SK-MEL-5 (cell line): ENCODE measurements around the gene PDGFA. TPM values are rescaled to one million over a fixed set of nuclear protein-coding genes. Genes with fewer than 3 reads are reported as not detected.
"Not testable (repeated sequence)": the region's sequence is repeated elsewhere in the genome, so short reads cannot be mapped to it uniquely, and the experiment has no call there.

Experiments
- DNase-seq: peaks from one replicate; pipeline ENCODE4 v3.0.0-alpha.2; 2016; ENCODE audit warnings: low read depth, low spot score
- in situ Hi-C: cut with HindIII; loops from 2 replicates; pipeline ENCODE4 v1.10.0; 2016; ENCODE audit warnings: low sequenced_read_pairs, high pct_unique_total_duplicates, low pct_unique_long_range_greater_than_20kb
- total RNA-seq: library from RNA; depleted of rRNA; stranded (reverse); fragments of >200 nt; shearing (Covaris generic); gene quantifications from 2 replicates; pipeline ENCODE4 v1.2.3, GENCODE V29; 2014

Gene PDGFA
- total RNA-seq, 1 experiment from 2014 or later = 2.9 TPM

GRCh38 chr7:555551-556160 lies 36.0 kb upstream of the PDGFA start:
- DNase-seq = no peak
- in situ Hi-C loops = no loop called here

GRCh38 chr7:553636-554111 lies 34.0 kb upstream of the PDGFA start:
- in situ Hi-C loops = no loop called here
- DNase-seq = no peak

- DNase-seq = no peak
Measured at GRCh38 chr7:552868-553635, 33.4 kb upstream of the PDGFA start.

GRCh38 chr7:552151-552867 lies 32.7 kb upstream of the PDGFA start:
- DNase-seq, in situ Hi-C loops: not testable (repeated sequence)

More at GRCh38 chr7:552868-553635, 33.4 kb upstream of the PDGFA start:
- in situ Hi-C loops = no loop called here

- in situ Hi-C loops, DNase-seq: not testable (repeated sequence)
Measured at GRCh38 chr7:551615-551970, 31.9 kb upstream of the PDGFA start.

GRCh38 chr7:550881-551614 lies 31.4 kb upstream of the PDGFA start:
- in situ Hi-C loops = no loop called here
- DNase-seq = no peak

- DNase-seq = no peak
- in situ Hi-C loops = no loop called here
Measured at GRCh38 chr7:549891-550625, 30.4 kb upstream of the PDGFA start.

GRCh38 chr7:549066-549890 lies 29.6 kb upstream of the PDGFA start:
- in situ Hi-C loops = no loop called here
- no peak for DNase-seq

- in situ Hi-C loops = no loop called here
- no peak for DNase-seq
Measured at GRCh38 chr7:548401-548800, 28.8 kb upstream of the PDGFA start.

- no peak for DNase-seq
- in situ Hi-C loops = no loop called here
Measured at GRCh38 chr7:545470-545869, 25.8 kb upstream of the PDGFA start.

GRCh38 chr7:544338-545221 lies 24.9 kb upstream of the PDGFA start:
- in situ Hi-C loops = no loop called here
- no peak for DNase-seq

GRCh38 chr7:543501-544337 lies 24.1 kb upstream of the PDGFA start:
- in situ Hi-C loops = no loop called here
- DNase-seq = no peak

- no peak for DNase-seq
- in situ Hi-C loops = no loop called here
Measured at GRCh38 chr7:542713-543500, 23.3 kb upstream of the PDGFA start.

GRCh38 chr7:542131-542712 lies 22.6 kb upstream of the PDGFA start:
- DNase-seq = no peak
- in situ Hi-C loops = no loop called here
